Brain microvascular endothelial cell (primary cell): Measurements from ENCODE around the gene PRAMEF12.
"Not testable (repeated sequence)": the region's sequence is repeated elsewhere in the genome, so short reads cannot be mapped to it uniquely, and the experiment has no call there.

ENCODE experiments used
- DNase-seq: peaks from one replicate; pipeline ENCODE4 v3.0.0-alpha.2; 2020
- H3K27ac ChIP-seq: fragments of 250-450 bp; sonication (Bioruptor Pico); 2 replicates; pipeline ENCODE4 v1.5.1; 2020; ENCODE audit warnings: mild to moderate bottlenecking, moderate library complexity
- H3K27me3 ChIP-seq: fragments of 250-450 bp; sonication (Bioruptor Pico); replicated peaks from 2 replicates; pipeline ENCODE4 v1.5.1; 2020; ENCODE audit warnings: mild to moderate bottlenecking
- H3K36me3 ChIP-seq: fragments of 250-450 bp; sonication (Bioruptor Pico); replicated peaks from 2 replicates; pipeline ENCODE4 v1.5.1; 2020; ENCODE audit warnings: mild to moderate bottlenecking
- H3K4me3 ChIP-seq: 2 replicates; pipeline ENCODE4 v1.5.1; 2011; ENCODE audit warnings: low read depth, mild to moderate bottlenecking, control low read depth, low read length, moderate library complexity
- CTCF ChIP-seq: IDR thresholded peaks from 2 replicates; pipeline ENCODE4 v1.5.1; 2011; ENCODE audit warnings: low read depth, mild to moderate bottlenecking, moderate library complexity, low read length, control low read depth, inconsistent platforms; ENCODE audit errors: missing control alignments
- in situ Hi-C: cut with HindIII; loops from 2 replicates; pipeline ENCODE4 v1.10.0; 2017; ENCODE audit warnings: low sequenced_read_pairs, low pct_ligation_motif_present

PRAMEF12 gene

DNA sequence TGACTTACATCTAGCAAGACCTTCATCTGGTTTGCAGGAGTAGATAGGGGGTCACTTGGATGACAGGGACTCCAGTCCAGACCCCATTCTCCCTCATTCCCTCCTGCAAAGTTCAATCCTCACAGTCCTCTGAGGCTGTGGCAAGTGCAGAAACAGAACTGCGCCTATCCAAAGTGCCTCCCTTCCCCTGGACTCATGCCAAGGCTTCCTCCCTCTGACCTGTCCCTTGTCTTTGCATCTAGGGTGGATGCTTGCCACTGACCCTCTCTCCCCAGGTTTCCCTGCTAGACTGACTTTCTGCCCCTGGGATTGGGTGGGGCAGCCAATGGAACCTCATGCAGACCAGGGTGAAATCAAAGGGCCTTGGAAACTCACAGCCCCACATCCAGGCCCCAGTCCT lies 36.4 kb downstream of the PRAMEF12 start:
- DNase-seq: no peak
- in situ Hi-C loops: no loop called here
- TF ChIP-seq CTCF: no peak

GRCh38 chr1:12810691-12811408 lies 37.3 kb downstream of the PRAMEF12 start:
- Histone ChIP-seq H3K36me3 (no peaks in the 10 kb centered on the region), H3K4me3 (no peak overlapping the region), H3K27me3 (no peaks in the 10 kb centered on the region), H3K27ac (no peak overlapping the region)
- DNase-seq: no peak
- in situ Hi-C loops: no loop called here
- TF ChIP-seq CTCF: no peak

More for the DNA sequence above, 36.4 kb downstream of the PRAMEF12 start:
- no peak overlapping the region for H3K27ac ChIP-seq
- no peaks in the 10 kb centered on the region for H3K36me3 ChIP-seq
- H3K27me3 ChIP-seq: no peaks in the 10 kb centered on the region
- no peak overlapping the region for H3K4me3 ChIP-seq

GRCh38 chr1:12811409-12811784 lies 37.9 kb downstream of the PRAMEF12 start:
- Histone ChIP-seq H3K27me3 (no peaks in the 10 kb centered on the region), H3K4me3 (no peak overlapping the region), H3K36me3 (no peaks in the 10 kb centered on the region), H3K27ac (no peak overlapping the region)
- DNase-seq: no peak
- TF ChIP-seq CTCF: no peak
- in situ Hi-C loops: no loop called here

DNA sequence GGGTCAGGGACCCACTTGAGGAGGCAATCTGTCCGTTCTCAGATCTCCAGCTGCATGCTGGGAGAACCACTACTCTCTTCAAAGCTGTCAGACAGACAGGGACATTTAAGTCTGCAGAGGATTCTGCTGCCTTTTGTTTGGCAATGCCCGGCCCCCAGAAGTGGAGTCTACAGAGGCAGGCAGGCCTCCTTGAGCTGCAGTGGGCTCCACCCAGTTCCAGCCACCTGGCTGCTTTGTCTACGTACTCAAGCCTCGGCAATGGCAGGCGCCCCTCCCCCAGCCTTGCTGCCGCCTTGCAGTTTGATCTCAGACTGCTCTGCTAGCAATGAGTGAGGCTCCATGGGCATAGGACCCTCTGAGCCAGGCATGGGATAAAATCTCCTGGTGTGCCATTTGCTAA lies 45.5 kb downstream of the PRAMEF12 start:
- H3K4me3 ChIP-seq, H3K27ac ChIP-seq, H3K27me3 ChIP-seq, H3K36me3 ChIP-seq, DNase-seq, in situ Hi-C loops: not testable (repeated sequence)
